Pons (tissue), 1 donor: ENCODE data around the gene MLIP.
"Not testable (repeated sequence)": the region's sequence is repeated elsewhere in the genome, so short reads cannot be mapped to it uniquely, and the experiment has no call there.

Source experiments
- DNase-seq: peaks from one replicate; pipeline ENCODE4 v3.0.0-alpha.2; 2016; ENCODE audit warnings: low spot score

MLIP gene

DNA sequence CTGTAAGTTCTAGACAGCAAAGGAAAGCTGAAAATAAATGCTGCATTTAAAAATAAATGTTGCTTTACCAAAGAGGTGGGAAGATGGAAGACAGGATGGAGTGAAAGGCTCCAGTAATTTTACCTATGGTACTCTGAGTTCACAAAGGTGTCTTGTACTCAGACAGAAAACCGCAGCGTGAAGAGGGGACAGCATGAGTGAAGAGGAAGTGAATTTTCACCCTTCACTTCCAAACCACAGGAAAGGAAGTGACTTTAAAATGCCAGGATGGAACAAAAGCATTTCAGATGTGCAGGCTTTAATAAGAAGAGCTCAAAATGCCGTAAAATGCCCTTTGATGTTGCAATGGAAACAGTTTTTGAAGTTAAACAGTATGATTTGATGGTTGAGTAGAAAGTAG is 105.8 kb downstream of the MLIP start:
- no peak for DNase-seq

DNA sequence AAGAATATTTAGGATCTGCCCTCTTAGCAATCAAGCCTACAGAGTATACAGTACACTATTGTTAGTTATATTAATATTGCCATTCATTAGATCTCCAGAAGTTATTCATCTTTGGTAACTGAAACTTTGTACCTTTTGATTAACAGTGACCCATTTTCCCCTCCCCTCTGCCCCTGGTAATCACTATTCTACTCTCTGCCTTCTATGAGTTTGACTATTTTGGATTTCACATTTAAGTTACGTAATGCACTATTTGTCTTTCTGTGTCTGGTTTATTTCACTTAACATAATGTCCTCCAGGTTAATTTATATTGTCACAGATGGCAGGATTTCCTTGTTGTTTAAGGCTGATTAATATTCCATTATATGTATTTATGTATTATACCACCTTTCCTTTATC is 111.0 kb downstream of the MLIP start:
- no peak for DNase-seq

DNA sequence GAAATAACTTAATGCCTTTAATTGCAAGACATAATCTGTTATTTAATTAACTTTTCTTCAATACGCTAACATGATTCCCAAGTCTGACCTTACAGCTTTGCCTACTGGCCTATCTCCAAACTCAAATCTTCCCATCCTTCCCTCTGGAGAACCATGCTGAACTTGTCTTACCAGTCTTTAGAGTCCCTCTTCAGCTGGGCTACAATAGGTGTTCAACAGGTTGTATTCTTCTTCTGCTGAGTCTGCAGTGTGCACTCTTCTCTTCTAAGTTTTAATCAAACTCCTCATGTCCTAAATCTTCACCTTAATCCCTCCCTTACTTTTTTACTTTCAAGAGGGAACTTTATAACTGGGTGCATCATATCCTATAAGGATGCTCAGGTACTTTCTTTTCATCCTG is 121.5 kb downstream of the MLIP start:
- no peak for DNase-seq

DNA sequence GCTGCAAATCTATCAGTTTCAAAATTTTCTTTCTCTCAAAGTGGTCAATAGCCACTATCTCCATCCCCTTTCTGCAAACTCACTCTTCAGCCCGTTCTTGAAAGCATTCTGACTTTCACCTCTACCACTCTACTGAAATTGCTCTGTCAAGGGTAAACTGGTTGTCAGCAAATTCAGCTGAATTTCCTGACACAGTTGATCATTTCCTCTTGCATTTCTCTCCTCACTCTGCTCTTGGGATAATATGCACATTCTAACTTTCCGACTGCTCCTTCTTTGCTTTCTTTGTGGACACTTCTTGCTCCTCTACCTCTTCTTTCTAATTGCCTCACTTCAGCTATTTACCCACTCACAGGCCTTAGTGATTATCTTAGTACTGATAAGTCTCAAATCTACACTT is 123.3 kb downstream of the MLIP start:
- DNase-seq = no peak

DNA sequence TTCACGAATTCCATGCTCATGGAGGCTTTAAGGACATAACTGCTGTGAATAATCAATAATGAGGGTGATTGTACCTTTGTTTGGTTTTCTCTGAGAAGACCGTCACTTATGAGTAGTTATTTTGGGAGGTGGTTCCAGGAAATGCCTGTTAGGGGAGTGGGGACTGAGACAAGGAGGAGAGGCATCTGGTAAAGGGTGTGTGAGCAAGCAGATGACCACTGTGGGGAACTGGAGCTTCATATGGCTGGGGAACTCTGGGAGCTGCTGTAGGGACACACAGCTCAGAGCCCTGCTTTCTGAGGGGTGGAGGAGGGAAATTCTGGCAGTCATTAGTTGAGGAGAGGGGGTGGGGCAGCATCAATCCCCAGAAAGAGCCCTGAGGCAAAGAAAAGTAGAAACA is 125.7 kb downstream of the MLIP start:
- no peak for DNase-seq

DNA sequence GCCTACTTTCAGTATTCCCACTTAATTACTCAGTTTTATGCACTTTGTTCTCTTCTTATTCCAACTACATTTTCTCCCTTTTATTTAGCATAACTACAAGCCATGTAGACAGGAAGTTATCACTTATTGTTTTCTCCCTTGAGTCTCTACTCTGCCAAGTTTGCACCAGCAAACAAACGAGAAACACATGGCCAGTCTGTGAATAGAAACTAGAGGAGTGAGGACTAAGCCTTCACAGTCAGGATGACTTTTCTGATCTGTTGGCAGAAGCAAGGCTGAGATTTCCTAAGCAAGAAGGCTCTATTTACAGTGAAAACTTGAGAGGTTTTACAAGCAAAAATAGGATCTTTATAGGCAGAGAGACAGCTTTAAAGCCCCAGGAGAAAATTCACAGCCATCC is 127.2 kb downstream of the MLIP start:
- DNase-seq = peak; percentile 29

DNA sequence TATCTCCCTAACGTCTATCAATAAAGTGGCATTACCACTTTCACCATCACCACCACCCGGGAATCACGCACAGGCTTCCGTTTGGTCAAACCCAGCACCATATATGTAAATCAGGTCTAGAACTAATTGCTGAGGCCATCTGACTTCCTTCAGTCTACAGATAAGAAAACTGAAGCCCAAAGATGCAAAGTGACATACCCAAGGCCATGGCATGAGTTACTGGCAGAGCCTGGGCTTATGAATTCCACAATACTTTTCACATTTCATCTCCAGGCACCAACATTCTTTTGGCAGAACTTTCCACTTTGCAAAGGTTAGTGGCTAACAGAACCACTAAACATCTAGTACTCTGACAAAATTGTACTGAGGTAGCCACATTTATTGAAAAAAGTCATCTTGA is 132.5 kb downstream of the MLIP start:
- DNase-seq = no peak

DNA sequence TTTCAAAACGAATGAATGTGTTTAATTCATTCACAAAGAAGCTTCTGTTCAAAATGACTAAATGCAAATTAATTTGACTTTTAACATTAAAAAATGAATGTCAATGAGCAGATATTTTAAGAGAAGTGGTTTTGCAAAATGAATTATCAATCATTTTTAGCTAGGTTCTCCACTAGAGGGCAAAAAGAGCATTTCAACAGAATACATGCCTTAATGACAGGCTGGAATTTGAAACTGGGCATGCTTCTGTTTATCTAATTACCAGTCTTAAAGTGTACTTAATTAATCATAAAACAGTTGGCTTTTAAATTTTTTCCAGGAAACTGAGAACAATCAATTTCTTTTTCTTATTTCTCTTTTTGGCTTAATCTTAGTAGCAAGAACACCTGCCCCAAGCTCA is 133.2 kb downstream of the MLIP start:
- no peak for DNase-seq

DNA sequence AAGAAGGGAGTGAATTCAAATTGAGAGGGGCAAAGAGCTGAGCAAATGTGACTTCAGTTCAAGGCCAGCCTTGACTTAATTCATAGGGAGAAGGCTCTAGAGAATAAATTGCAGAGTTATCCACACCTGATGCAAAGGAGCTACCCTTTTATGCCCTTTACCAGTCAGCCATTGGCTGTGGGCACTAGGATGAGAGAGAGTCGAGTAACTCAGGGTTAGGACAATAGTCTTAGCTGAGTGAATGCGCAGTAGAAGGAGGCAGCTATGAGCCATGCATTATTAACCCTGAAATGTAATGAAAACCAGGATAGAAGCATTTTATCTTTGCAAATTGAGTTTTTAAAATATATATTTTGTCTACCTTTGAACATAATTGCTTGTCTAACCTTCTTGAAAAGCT is 134.0 kb downstream of the MLIP start:
- DNase-seq = no peak

DNA sequence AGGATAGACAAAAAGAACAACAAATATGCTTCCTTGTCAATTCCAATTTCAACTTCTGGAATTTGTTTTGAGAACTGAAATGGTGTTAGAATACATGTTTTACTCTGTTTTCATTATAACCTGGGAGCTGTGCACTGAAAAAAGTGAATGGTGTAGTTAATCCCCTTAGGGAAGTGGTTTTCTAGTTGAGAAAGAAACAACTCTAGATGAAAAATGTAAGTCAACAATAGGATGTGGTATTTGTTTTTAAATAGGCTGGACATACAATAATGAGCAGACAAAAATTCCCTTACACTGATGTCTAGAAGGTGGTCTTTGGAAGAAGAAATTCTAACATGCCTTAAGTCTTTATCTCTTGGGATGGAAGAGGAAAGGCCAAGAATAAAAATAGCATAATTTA is 137.1 kb downstream of the MLIP start:
- no peak for DNase-seq

DNA sequence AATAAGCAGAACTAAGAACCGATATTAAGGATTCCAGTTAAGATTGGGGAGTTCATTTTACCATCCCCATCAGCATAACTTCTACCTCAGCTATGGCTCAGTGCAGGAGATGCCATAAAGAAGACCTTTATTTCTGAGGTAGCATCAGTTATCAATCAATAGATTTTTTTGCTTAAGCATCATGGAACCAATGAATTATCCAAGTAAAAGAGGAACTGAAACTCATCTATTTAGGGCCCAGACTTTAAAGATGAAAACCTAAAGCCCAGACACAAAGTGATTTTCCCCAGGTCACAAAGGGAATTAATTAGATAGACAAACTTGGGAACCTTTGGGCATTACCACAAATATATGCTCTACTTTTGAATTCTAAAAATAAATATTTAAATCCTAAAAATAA is 137.8 kb downstream of the MLIP start:
- DNase-seq = no peak

DNA sequence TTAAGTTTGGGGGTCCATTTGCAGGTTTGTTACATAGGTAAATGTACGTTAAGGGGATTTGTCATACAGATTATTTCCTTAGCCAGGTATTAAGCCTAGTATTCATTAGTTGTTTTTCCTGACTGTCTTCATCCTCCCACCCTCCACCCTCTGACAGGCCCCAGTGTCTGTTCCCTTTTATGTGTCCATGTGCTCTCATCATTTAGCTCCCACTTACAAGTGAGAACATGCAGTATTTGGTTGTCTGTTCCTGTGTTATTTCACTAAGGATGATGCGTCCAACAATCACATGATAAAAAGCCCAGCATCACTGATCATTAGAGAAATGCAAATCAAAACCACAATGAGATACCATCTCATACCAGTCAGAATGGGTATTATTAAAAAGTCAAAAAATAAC is 138.6 kb downstream of the MLIP start:
- DNase-seq = not testable (repeated sequence)

DNA sequence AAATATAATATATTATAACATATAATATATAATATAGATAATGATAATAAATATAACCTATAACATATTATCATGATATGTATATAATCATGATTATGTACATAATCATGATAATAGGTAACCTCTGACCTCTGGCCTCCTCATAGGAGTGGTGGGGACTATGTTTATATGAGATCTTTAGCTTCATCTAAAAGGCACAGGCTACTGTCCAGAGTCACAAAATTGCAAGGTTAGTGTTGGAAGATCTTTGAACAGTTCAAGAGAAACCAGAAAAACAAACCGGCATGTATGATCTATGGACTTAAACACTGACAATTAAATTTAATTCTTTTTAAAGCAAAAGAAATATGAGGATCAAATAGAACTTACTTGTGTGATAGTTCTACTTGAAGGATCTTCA is 141.3 kb downstream of the MLIP start:
- no peak for DNase-seq

DNA sequence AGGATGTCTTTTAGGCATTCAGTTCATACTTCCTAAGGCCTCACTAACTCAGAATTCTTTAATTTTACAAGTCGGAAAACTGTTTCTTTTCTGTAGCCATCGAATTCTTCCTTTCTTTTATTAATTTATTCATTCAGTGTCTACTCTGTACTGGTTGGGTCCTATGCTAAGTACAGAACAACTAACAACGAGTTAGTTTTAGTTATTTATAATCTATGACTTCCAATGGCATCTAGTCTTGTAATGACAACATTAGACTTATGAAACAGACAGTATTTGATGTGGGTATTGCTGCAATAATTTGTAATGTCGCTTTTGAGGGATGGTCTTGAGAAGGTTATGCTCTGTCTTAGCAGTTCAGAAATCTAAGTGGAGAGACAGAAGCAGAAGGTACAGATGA is 141.7 kb downstream of the MLIP start:
- DNase-seq = no peak

DNA sequence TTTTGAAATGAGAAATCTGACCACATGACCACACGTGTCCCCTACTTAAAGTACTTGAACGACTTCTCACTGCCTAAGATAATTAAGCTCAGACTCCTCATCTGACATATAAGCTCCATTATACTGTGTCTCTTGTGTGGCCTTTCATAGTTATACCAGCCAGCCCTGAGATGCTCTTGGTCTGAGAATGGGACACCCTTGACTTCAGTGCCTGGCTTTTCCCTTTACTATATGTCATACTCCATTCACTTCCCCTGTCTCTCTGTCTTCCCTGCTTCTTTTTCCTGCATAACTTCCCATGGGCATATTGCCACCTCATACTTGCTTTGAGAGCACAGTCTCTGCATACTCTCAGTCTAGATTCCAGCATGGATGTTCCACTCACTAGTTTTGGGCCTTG is 143.6 kb downstream of the MLIP start:
- DNase-seq = no peak

DNA sequence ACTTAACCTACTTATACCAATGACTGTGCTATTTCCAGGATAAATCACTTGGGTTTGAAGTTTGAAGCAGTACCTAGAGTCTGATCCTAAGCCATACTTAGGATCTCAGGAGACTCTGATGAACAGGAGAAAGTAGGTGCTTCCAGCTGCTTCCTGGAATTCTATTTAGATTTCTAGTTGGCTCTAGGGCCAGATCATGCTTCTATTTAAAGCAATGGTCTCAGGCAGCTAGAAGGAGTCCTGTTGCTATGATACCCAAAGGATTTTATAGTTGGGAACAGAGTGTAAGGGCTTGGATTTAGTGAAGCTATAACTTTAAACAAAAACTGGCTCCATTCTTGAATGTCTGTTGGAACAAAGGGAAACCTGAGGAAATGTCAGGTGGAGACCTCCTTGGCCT is 144.6 kb downstream of the MLIP start:
- peak; percentile 25 for DNase-seq

DNA sequence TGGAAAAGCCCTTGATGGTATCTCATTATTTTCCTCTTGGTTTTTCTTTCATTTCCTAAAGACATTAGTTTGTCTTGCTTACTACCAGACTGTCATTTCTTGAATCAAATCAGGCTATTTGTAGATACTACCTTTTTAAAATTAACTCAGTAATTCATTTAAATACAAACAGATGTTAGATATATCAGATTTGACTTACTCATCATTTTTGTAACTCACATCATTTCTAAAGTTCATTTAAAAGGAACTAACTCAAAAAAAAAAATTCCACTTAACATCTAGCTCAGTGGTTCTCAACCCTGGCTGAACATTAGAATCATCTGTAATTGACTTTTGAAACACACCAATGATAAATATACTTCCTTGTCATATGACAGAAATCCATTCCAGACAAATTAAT is 148.8 kb downstream of the MLIP start:
- no peak for DNase-seq

DNA sequence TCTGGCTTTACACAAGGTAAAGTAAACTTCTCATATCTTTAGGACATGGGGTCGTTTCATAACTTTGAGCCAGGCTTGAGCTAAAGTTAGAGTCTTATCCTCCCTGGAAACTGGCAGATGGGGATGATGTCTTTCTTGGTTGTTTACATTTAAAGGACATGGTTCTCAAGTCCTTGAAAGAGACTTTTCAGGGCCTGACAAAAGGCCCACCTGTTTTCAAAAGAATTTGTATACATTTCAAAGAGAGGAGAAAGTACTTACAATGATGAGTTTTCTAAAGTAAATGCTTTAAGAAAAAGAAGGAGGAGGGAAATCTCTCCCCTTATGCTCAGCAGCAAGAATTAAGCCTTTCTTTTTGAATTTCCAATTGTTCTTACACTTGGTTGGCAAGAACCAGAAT is 151.3 kb downstream of the MLIP start:
- DNase-seq = no peak

DNA sequence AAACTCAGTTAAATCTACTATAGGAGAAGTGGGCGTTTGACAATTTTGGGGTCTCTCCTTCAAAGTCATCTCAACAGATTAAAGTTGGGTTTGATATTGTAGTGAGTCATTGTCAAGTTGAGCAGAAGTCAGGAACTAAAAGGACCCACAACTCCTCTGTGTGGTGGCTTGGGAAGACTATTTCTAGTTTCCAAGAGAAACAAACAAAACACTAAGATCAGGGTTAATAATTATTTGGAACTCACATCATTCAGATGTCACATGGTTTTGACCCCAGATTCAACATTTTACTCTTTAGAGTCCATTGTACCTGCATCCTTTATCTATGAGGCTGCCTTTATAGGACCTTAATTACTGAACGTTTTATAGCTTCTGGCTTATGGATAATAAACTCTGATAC is 151.7 kb downstream of the MLIP start:
- no peak for DNase-seq

DNA sequence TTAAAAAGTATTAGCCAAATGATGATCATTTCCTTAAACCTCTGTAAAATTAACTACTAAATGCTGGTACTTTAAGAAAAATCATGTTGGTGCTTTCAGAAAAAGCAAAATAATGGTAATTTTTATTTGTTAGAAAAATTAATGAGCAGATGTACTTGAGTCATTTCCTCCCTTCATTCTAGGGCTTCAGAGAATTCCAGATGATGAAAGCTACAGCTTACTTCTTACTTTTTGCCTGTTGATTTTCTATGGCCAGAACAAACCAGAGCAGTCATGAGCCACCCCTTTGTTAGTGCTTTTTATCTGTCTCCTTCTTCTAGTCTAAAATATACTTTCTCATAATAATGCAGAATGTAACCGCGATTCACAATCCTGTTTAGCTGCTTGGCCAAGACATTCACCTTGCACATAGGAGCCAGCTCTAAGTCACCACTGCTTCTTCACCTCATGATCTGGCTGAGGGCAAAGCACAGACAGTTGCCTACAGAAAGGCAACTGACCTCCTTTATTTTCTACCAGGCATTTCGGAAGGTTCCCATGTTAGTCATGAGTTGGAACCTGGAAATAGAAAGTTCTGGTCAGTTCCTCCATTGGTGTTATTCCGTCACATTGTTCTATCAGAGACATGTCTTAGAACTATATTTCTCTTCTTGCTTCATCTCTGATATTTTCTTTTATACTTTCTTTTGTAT is 153.5 kb downstream of the MLIP start:
- no peak for DNase-seq

DNA sequence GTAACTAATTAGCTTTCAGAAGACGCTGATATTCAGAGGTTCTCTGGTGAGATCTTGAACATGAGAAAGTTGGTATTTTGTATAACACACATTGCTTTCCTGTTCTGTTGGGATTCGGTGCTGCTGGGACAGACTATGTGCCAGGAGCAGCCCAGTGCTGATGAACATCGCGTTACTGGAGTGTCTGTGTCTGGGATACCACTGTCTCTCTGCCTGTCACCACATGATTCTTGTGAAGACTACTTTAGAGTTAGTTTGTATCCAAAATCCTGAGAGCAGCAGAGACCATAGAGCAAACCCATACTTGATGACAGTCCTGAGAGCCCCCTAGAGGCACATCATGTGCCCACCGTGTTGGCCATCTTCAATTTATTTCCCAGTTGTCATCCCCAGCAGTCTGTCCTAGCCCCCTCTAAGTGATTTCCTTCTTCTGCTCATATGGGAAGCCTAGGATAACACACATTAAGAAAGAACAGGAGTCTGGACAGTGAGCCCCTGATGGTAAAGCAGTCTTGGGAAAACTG is 155.2 kb downstream of the MLIP start:
- DNase-seq = no peak

DNA sequence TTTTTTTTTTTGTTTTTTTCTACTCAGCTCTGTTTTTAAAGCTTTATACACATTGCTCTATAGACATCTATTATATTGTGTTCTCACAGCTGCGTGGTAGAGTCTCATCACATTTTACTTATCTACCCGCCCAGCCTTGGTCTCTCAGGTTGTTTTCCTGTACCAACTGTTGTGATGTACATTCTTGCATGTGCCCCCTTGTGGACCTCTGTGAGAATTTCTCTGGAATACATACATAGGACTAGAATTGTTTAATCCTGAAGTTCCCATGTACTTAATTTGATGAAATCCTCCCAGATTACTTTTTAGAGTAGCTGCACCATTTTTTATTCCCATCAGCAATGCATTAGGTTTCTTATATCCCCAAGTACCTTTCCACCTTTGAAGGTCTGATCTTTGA is 156.6 kb downstream of the MLIP start:
- DNase-seq = no peak

DNA sequence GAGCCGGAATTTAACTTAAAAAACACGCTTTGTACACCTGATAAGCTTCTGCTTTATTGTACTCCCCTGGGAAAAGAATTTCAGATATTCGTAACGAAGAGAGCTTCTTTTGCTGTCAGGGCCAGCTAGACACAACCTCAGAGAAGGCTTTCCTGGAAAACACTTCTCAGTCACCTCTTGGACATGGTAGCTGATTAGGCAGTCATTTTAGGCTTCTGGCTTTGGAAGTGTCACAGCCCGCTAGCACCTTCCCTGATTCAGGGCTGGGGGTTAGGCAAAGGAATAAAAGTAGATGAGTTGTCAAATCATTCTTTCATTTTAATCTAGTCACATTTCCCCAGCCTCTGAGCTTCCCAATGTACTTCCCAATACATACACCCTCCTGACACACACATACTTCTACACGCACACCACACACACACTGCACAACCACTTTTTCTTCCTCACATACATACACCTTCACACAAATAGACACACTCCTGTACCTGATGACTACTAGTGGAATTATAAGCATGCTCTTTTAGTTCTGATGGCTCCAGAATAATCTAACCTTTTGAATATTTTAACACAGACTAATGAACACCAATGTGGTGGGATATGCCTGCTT is 162.1 kb downstream of the MLIP start:
- DNase-seq = no peak

DNA sequence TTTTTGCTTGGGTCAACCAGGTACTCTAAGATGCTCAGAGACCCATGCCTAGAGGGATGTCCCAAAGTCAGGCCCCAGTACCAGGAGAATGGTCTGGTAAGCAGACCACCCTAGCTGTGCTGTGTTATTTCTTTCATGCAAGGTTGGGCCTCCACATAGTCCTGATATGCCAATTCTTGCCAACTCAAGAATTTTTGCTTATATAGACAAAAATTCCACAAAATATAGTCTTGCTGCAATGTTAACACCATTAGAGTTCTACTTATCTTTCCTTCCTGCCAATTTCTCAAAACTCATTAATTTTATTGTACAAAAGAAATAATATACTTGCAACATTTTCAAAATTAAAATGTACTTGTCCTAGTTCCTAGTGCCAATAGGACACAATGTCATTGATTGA is 163.1 kb downstream of the MLIP start:
- DNase-seq = no peak
